Body of pancreas (tissue), 4 donors: Measurements from ENCODE around the gene SIX2.

ENCODE experiments used
- POLR2A ChIP-seq, 3 donors: fragments of 450-650 bp; IDR thresholded peaks; one replicate each; pipeline ENCODE4 v1.6.1; 2016; ENCODE audit warnings: antibody characterized with exemption in 3 of 3, mild to moderate bottlenecking in 2 of 3
- TF ChIP-seq, protein P1 (sequence below), 7 experiments: fragments of 450-650 bp in 4 of 7; fragments of 200-600 bp in 3 of 7; sonication (generic) in 3 of 7; IDR thresholded peaks; one replicate each; pipeline ENCODE4 v1.5.1; 2016 to 2019; ENCODE audit warnings: antibody characterized with exemption in 7 of 7

DNA sequence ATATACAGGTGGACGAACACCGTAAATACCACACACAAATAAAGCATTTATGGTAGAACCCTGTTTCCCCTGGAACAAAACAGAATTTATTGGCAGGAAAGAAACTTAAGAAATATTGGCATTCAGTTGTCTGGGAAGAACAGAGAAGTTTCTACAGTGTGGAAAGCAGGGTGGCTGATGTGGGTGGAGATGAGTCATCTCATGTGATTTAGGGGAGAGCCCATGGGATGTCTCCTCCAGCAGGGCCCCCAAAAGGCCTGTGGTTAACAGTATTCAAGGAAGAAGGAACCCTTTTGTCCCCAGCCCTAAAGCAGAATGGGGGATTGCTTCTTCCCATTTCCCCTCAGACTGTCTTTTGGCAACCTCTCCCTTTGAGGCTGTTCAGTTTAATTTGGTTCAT, 43.6 kb downstream of the SIX2 start:
- no peak for TF ChIP-seq POLR2A (IDR thresholded peaks at IDR 0.05)
- TF ChIP-seq, protein P1, sequence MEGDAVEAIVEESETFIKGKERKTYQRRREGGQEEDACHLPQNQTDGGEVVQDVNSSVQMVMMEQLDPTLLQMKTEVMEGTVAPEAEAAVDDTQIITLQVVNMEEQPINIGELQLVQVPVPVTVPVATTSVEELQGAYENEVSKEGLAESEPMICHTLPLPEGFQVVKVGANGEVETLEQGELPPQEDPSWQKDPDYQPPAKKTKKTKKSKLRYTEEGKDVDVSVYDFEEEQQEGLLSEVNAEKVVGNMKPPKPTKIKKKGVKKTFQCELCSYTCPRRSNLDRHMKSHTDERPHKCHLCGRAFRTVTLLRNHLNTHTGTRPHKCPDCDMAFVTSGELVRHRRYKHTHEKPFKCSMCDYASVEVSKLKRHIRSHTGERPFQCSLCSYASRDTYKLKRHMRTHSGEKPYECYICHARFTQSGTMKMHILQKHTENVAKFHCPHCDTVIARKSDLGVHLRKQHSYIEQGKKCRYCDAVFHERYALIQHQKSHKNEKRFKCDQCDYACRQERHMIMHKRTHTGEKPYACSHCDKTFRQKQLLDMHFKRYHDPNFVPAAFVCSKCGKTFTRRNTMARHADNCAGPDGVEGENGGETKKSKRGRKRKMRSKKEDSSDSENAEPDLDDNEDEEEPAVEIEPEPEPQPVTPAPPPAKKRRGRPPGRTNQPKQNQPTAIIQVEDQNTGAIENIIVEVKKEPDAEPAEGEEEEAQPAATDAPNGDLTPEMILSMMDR (IDR thresholded peaks at IDR 0.05), result no peak
